ENCODE results near the gene ATRAID. TPM values are rescaled to one million over a fixed set of nuclear protein-coding genes. Genes with fewer than 3 reads are reported as not detected.

Gene ATRAID
- total RNA-seq, 1 donor from 2014 or later, result 75.0 TPM

DNA sequence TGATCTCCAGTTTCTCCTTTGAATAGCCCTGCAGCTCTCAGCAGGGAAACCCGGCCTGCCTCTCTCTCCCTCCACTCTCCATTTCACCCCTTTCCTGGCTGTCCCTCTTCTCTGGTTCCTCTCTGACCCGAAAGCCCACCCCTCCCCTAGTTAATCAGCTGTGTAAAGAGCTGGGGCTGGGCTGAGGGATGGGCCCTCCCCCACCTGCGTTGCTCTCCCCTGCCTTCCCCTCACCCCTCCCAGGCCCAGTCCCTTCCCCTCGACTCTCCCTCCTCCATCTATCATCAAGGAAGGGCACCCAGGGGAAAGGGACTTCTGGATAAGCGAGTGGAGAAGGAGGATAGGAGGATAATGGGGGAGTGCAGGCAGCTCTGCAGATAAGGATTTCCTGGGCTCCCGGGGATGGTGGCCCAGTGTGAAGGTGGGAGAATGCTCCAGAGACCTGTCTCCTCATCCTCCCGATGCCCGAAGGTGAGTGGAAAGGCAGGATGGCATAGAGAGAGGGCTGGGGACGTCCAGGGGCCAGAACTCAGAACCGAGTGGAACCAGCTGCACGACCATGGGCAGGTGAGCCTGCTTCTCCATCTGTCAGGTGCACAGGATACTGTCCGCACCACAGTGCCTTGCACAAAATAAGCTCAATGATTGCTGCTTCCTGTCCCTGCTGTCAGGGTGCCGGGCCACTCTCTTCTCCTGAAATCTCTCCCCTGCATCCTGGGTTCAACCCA, 39.0 kb downstream of the ATRAID start:
- ATAC-seq, result no peak

DNA sequence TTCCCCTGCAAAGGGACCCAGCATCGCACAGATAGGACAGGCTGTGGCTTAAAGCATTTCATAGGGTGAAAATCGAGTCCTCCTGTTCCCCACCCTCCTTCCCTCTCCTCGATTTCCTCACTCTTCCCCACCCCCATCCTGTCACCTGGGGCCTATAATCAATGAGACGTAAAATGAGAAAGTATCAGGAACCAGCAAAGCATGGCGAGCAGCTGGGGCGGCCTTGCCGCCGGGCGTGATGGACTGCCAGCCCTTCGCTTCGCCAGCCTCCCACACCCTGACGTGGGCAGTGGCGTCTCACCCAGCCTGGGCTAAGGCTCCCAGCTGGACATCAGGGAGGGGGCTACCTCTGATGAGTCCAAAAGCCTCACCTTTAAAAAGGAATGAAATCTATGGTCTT, 39.9 kb downstream of the ATRAID start:
- ATAC-seq, result no peak

DNA sequence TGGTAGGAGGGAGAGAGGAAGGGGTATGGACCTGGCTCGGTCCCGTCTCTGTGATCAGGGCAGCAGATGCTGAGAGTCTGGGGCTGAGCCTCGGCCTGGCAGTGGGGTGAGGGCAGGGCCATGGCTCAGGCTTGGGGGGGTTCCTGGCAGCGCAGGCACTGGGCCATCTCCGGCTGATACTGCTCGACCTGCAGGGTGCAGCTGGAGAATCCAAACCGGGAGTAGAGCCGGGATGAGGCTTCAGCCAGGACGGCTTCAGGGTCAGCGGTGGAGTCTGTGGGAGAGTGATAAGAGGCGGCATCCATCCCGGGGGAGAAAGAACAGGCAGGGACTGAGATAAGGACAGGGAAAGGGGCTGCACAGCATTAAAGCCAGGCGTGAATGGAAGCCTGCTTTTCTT, 43.3 kb downstream of the ATRAID start:
- ATAC-seq, result no peak

DNA sequence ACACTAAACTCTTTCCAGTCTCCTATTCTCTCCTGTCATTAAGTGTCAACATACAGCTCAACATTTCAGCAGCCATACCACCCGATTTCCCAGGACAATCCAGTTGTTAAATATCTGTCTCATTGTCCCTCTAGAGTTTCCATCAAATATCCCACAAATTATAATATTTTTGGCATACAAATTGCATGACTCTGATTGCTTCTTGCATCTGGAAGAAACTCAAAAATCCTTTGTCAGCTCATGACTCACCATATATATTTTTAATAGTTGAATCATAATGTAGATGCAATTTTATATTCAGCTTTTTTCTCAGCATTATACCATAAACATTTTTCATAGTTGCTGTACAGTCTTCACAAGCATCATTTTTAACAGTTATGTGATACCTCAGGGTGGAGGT, 43.8 kb downstream of the ATRAID start:
- ATAC-seq, result no peak

DNA sequence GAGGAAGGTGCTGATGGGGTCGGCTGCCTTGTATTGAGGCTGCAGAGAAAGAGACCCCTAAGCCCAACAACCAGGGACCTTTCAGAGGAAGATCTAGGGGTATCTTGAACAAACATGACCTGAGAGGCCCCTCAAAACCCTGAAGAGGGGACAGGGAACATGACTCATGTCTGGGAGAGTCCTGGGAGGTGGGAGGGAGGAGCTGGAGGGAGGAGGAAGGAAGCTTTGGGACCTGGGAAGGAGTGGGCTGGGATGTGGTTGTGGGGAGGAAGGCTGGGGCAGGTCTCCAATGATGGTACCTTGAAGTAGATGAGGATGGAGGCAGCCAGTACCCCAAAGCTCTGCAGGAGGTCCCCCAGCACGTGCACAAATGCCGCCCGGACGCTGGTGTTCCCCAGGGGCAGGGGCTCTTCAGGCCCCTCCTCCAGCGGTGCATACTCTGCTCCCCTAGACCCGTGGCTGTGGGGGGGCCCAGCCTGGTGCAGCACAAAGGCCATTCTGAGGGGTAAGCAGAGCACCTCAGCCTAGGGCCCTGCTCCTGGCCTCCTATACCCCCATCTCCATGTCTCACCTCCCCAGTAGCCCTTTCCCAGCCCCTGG, 45.1 kb downstream of the ATRAID start:
- ATAC-seq, result no peak

DNA sequence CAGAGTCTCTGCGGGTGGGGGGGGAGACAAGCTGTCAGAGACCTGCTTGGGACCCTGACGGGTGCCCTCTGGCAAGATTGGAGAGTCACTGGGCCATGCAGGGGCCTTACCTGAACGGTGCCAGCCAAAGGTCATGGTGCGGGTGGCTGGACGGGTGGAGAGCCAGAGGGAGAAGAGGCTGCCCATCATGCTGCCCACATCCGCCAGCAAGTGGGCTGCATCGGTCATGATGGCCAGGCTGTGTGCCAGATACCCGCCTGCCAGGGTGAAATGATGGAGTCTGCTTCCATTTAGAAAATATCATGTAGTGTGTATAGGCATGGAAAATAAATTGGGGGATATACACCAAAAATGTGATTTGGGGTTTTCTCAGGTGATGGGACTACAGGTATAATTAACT, 46.2 kb downstream of the ATRAID start:
- no peak for ATAC-seq

DNA sequence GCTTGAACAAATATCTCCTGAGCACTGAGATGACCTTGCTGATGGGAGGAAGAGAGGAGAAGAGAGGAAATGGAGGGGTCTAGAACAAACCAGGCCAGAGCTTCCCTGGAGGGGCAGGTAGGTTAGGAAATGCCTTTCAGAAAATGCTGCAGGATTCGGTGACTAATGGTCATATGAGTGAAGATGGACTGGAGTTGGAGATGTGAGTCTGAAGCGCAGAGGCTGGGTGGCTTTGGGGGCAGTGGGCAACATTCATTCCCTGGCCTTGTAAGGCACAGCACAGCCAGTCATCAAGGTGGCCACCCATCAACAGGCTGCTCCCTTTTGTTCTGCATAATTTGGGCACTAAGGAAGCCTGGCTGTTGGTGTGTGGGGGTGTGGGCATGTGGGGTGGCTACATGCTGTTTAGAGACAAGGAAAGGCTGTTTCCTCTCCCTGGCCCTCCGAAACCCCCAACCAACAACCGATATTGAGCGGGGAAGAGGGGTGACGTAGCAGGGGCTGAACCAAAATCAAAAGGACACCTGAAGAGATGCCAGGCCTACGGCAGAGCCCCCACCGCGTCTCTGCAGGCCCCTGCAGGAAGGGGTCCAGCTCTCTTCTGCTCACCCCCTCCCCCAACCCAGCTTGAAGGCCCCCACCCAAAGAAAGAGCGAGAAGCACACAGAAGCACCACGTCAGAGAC, 49.5 kb downstream of the ATRAID start:
- no peak for ATAC-seq

DNA sequence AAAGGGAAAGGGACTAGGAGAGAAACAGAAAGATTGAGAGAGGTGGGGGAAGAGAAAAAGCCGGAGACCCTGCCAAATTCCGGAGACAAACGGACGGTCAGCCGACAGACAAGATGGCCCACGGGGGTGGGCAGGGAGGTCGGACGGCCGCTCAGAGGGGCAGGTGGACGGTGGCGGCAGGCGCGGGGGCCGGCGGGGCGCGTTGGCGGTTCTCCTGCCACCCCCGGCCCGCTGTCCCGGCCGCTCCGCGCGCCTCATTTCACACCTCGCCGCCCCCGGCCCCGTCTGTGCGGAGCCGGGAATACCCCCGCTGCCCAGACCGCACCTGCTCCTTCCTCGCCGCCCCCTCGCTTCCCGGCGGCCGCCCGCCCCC, 50.1 kb downstream of the ATRAID start:
- ATAC-seq, result no peak

DNA sequence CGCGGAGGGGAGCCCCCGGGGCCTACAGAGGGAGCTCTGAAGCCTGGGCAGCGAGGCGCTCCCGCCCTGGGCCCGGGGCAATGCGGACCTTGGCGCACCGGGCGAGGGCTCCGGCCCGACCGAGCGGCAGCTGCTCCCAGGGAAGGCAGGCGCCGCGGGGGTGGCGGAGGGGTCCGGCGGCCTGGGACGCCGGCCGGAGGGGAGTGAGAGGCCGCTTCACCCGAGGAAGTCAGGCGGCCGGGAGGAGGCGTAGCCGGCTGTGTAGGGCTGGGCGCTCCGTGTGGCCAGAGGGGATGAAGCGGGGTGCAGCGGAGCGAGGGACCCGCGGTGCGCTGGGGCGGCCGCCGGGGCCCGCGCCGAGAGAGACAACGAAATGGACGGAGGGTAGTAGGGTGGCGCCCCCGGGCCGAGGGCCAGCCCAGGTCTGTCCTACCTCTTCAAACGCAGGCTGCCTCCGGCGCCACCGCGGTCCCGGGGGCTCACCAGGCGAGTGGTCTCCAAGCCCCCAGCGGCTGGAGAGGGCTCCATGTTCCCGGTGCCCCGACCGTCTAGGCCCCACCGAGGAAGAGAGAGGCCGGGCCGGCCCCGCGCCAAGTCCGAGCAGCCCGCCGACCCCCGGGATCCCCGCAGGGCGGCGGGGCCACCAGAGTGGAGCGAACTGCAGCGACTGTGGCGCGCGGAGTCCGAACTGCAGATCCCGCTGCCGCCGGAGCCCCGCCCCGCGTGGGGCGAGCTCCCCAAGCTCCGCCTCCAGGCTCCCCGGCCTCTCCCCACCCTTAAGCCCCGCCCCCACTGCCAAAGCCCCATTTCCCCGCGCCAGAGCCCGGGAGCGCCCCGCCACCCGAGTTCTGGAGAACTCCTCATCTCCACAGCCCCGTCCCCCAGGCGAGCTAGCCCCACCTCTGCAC, 50.8 kb downstream of the ATRAID start, which contains the start of gene SLC30A3:
SLC30A3 (minus strand) TSS at position 669 of the 908 bp plus-strand sequence; CDS start at position 528, 141 bp downstream.
- ATAC-seq, result peak; percentile 77

DNA sequence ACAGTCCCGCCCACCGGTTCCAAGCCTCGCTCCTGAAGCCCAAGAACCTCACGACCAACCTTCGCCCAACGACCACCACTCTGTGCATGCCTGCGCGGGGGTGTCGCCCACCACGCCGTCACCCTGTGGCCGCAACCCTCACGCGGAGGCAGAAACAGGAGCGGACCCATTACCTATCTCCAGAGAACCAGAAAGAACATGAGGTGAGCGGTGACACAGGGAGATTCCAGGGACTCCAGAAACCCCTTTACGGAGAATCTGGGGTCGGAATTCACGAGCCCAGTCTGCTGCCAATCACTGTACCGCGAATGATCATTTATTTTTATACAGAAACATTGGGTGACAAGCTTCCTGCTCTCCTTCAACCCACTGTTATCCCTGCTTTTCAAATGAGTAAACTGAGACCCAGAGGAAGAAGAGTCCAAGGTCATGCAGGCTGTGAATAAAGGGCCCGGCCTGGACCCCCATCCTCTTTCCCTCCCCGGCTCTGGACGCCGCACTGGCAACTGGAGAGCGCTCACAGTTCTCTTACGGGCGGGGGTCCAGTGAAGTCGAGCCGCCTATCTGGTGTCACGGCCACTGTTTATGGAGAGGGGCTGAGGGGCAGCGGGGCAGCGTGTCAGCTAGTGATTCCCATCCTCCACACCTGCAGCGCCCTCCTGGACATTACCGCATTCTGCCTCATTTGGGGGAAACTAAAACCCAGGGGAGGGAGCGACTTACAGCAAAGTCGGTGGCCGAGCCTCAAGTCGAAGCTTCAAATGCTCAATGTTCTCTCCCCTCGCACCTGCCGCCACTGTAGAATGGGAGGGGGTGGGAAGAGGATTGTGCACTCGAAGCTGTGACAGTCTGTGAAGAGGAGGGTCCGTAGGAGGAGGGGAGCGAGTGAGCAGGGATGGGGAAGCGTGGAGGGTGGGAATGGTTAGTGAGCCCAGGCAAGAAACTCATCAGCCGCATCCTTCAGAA, 51.7 kb downstream of the ATRAID start:
- no peak for ATAC-seq

DNA sequence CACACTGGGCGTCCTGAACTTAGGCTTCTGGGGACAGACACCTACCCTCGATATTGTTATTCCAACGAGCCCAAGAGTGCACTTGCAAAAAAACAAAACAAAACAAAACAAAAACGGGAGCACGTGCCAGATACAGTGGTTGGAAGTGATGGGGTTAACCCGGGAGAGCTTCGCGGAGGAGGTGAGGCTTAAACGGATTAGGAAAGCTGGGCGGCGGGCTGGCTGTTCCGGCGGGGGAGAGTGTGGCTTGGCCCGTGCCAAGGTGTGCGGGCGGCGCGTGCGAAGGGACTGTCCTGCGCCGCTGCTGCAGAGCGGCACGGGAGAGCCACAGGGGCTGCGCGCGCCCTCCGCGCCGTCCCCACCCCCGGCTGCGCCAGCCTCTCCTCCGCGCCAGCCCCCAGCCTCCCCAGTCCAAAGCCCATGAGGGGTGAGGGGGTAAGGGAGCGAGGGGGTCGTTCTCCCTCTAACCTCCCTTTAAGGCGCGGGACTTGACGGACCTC, 52.5 kb downstream of the ATRAID start:
- ATAC-seq, result peak; percentile 13

DNA sequence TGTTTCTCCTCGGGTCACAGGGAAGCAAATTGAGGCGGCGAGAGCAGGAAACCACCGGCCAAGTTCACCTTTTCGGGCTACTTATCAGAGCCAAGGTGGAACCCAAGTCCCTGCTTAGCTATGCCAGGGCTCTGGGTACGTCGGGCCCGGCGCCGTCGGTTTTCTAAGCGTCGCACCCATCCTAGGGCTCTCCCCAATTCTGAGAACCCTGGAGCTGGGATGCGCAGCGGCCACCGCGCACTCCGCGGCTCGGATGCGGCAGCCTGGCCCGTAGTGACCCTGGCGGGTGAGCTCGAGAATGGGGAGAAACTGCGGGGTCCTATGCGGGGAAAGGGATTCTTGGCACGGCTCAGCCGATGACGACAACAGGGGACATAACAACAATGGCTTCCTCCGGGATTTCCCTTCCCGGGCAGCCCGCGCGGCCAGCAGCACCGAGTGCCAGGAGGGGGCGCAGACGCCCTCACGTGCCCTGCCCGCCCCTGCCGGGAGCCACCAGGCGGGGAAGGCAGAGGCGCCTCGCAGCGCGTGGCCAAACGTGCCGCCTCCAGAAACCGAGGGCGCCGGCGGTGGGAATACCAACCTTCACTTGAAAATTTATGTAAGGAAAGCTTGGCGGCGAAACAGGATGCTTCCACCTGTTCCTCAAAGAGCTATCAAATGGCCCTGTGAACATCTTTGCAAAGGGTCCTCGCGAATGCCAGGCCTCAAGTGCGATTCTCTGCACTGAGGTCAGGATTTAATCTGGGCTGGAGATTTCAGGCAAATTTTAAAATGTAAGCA, 53.1 kb downstream of the ATRAID start:
- peak; percentile 10 for ATAC-seq

DNA sequence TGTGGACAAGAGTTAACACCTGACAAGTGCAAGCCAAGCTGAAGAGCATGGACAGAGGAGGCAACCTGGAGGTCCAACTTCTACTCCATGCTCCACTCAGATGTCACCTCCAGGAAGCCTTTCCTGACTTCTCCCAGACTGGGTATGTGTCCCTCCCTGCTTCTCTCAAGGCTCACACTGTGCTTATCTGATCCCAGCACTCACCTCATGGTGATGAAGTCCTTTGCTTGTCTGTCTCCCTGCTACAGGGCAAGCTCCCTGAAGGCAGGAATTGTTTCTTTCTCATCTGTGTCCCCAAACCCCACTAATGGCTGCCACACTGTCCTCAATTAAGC, 53.7 kb downstream of the ATRAID start:
- ATAC-seq, result no peak

Other genes starting within 250 kb of the ATRAID start
- 6.9 TPM for gene MAPRE3, start 241.4 kb upstream of the ATRAID start, total RNA-seq
- 29.7 TPM for gene TMEM214, start 179.1 kb upstream of the ATRAID start, total RNA-seq
- 14.1 TPM for gene AGBL5, start 160.4 kb upstream of the ATRAID start, total RNA-seq
- 258 TPM for gene OST4, start 140.4 kb upstream of the ATRAID start, total RNA-seq
- 3.0 TPM for gene EMILIN1, start 133.4 kb upstream of the ATRAID start, total RNA-seq
- gene KHK, start 125.3 kb upstream of the ATRAID start, total RNA-seq, result 3.5 TPM
- gene CGREF1, start 92.9 kb upstream of the ATRAID start, total RNA-seq, result 0.96 TPM
- gene ABHD1, start 88.2 kb upstream of the ATRAID start, total RNA-seq, result not detected
- gene PREB, start 77.4 kb upstream of the ATRAID start, total RNA-seq, result 26.5 TPM
- gene PRR30, start 72.6 kb upstream of the ATRAID start, total RNA-seq, result not detected
- not detected for gene TCF23, start 63.0 kb upstream of the ATRAID start, total RNA-seq
- 15.6 TPM for gene SLC5A6, start 227 bp downstream of the ATRAID start, total RNA-seq
- 26.7 TPM for gene CAD, start 5.3 kb downstream of the ATRAID start, total RNA-seq
- not detected for gene SLC30A3, start 51.0 kb downstream of the ATRAID start, total RNA-seq
- not detected for gene DNAJC5G, start 63.4 kb downstream of the ATRAID start, total RNA-seq
- 0.16 TPM for gene TRIM54, start 70.4 kb downstream of the ATRAID start, total RNA-seq
- gene UCN, start 96.4 kb downstream of the ATRAID start, total RNA-seq, result 0.56 TPM
- gene MPV17, start 111.1 kb downstream of the ATRAID start, total RNA-seq, result 42.7 TPM
- gene GTF3C2, start 144.7 kb downstream of the ATRAID start, total RNA-seq, result 50.8 TPM
- gene EIF2B4, start 158.3 kb downstream of the ATRAID start, total RNA-seq, result 29.2 TPM
- 62.1 TPM for gene SNX17, start 158.6 kb downstream of the ATRAID start, total RNA-seq
- gene ZNF513, start 168.7 kb downstream of the ATRAID start, total RNA-seq, result 11.4 TPM
- gene PPM1G, start 197.6 kb downstream of the ATRAID start, total RNA-seq, result 57.3 TPM
- gene NRBP1, start 216.6 kb downstream of the ATRAID start, total RNA-seq, result 86.6 TPM
- gene KRTCAP3, start 230.3 kb downstream of the ATRAID start, total RNA-seq, result 26.0 TPM